NCI-H2196 treated with DMSO at 0.1 percent for 48 hours (cell line): ENCODE data around the gene SIK3.

Source experiments
- DNase-seq: peaks from one replicate; lab custom pipeline; 2025; ENCODE audit not compliant: unreplicated experiment; lab: John Stamatoyannopoulos, UW

The SIK3 gene

DNA sequence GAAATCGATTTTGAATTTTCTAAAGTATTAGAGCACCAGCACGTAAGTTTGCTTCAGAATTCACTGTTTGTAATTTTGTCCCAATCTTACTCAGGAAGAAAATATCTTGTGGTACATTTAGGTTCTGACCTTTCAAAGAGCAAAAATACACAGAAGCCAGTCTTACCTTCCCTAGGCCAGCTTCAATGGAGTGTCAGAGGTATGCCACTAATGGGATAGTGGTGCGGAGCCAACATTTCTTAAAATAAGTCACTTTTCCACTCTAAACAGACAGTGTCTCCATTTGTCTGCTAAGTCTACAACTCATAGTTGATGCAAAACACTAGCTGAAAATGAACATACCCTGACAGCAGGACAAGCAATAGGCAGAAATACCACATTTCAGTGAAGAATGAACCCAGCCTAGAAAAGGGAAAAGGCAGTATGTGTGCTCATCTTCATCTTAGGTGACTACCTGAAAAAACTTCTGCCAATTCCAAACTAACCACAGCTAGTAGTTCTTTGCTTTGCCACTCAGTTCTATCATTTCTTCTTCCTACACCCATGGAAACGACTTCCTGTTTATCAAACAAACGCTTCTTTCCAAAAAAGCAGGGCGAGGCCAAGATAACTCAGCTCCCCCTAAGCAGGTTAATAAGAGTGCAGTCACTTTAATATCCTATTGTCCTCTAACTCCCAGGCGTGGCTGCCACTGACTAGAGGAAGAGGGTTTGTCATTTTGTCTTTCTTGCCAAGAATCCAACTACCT lies 166.8 kb downstream of the SIK3 start:
- no peak for DNase-seq

DNA sequence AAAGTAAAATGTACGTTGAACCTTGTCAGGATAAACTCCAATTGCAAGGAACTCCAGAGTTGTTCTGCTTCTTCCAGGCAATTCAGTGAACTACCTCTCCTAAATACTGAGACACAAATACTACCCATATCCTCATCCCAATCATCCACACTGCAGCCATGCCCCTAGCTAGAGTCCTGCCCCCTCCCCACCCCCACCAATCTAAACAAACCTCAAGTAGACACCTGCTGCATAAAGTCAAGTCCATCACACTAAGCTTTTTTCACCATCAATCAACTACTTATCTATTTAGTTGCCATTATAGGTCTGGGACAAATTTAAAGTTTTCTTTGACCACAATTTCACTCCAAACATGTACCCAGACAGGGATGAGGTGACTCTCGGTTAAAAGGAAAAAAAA lies 167.6 kb downstream of the SIK3 start:
- DNase-seq: no peak

DNA sequence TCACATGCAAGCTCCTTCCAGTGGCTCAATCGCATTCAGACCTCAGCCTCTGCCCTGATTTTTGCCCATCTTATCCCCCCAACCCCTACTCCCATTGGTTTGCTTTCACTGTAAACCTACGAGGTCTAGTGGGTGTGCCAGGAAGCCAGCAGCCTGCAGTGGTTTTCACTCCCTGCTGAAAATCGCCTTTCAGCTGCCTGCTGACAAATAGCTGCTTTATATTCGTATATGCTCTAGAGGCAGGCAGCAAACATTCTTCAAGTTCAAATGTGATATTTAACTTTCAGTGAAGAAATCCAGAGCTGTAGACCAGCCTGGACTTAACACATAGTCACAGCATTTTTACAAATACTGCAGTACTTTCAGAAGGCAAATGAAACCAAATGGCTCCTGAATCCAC lies 168.1 kb downstream of the SIK3 start:
- DNase-seq: no peak

DNA sequence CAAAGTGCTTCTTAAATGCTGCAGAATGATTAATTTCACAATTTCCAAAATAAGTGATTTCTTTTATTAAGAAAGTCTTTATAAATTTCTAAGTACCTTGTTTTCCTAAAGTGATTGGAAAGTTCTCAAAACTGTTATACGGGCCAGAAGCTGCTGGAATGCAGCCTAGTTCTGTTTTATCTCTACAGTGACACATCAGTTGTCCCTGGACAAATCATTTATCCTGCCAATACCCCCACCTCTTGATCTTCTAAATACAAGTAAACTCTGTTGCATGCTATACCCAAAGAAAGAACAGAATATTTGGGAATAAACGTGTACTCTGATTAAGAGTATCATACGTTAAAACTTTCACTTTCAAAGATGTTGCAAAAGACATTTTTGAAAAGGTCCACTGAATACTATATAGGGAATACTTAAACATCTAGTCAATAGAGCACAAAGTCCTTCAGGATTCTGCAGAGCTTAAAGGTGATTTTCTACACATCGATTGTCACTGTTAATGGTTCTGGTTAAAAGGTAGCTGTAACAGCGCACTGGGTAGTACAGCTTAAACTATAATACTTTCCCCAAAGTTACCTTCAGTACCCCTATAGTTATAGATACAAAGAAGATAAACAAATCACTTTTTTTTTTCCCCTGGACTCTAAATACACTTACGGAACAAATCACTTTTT lies 168.7 kb downstream of the SIK3 start:
- DNase-seq: no peak

DNA sequence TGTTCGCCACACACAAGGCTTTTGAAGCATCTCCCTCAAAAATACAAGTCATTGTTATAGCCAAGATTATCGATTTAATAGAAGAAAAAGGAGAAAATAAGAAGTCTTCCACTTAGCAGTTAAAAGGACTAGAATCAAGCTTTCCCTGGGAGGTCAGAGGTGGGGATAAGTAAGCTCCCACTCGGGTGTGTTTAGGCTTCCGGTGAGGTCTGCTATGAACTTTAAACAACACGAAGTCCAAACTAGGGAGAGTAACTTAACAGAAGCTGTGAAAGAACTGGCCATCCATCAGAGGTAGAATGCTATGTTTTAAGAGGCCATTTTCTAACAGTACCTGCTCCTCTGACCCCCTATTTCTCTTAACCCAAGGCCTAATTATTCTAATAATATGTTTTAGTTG lies 169.4 kb downstream of the SIK3 start:
- no peak for DNase-seq

DNA sequence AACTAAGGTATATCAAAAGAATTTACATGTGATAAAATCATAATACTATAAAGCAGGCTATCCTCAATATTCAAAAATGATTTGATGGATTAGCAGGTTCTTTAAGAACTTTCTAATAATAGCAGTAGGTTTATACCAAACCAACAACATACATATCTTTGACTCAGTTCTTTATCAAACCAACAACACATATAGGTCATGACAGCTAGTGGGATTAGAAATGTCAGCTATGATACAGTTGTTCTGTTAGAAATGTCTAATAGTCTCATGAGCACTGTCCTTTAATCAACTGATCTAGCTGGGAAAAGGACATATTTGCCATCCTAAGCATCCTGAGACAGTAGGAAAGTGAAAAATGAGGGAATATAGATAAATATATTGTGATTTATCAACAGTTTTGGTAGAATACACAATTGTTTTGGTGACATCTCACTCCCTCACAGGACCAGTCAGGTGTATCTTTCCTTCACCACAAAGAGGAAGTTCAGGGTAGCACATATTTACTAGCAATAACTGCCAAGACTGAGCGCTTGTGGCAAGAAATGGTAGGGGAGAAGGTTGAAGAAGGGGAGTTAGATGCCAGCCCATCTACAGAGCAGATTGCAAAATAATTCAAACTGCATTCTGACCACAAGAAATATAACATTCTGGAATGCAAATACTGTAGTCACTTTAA lies 170.0 kb downstream of the SIK3 start:
- no peak for DNase-seq

DNA sequence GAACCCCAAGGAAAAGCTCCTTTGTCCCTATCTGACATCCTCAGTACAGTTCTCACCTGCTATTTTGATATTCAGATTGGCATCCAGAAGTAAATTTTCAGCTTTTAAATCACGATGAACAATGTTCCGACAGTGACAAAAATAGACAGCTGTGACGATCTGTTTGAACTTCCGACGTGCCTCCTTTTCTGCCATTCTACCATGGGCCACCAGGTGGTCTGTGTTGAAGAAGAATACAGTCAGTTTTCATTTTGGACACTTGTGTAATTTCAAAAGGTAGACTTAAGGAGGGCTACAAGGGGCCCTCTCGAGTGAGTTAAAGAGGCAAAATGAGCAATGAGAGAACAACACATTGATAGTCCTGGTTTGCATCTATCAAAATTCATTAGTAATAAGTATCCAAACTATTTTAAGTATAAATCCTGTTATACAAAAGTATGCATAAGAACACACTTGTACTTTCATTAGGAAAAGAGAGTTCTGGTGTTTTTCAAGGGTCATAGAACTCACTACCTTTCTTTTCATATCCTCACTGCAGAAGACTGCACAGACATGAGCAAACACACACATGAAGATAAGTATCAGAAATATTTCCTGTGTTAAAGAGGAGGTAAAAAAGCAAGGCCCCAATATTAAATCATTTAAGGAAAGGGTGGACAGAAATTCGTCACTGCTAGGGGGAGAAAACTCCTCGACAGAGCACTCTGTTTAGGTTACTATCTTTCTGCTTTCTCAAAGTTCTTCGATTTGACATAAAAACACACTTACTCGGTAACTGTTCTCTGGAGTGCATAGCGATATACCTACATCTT lies 170.9 kb downstream of the SIK3 start:
- DNase-seq: no peak

DNA sequence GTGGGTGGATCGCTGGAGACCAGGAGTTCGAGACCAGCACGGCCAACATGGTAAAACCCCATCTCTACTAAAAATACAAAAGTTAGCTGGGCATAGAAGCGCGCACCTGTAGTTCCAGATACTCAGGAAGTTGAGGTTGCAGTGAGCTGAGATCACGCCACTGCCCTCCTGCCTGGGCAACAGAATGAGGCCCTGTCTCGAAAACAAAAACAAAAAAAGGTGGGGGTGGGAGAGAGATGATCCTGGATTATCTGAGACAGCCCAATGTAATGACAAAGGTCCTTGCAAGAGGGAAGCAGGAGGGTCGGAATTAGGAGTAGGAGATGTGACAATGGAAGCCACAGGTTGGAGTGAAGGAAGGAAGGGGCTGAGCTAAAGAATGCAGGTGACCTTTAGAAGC lies 173.2 kb downstream of the SIK3 start:
- no peak for DNase-seq

DNA sequence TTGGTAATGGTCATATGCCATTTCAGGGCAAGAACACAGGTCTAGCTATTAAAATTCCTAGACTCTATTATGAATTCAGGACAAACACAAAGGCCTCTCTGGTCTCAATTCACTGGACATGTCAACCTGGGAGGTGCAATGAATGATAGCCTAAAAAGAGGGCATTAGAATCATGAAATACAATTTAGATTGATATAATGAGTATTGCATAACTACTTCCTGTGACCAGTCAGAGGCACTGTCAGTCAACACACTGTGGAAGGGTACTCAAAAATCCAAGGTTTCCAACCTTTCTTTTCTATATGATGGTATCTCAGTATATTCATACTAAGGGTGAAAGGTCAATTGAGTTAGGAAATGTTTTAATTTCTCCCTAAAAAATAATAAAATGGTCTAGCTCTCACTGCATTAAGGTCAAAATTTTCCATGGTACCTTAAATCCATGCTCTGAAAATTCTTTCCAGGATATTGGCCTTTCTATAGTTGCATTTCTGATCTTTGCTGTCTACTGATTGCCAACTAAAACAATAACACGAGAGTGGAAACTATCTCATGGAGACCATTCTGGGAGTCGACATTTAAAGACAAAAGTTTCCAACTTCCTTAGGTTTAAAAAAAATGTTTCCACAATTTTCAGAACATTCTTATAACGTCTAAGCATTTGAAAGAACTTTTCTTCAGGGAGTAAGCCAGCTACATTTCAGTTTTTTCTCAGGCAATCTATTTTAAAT lies 179.1 kb downstream of the SIK3 start:
- DNase-seq: no peak

DNA sequence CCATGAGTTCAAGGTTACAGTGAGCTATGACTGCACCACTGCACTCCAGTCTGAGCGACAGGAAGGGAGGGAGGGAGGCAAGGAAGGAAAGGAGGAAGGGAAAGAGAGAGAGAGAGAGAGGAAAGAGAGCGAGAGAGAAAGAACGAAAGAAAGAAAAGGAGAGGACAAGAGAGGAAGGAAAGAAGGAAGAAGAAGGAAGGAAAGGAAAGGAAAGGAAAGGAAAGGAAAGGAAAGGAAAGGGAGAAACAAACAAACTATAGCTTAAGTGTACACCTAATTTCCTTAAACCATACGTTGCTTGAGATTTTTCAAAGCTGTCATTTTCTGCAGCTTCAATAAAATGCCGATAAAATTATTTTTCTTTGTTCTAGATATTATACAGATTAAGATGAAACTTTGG lies 180.6 kb downstream of the SIK3 start:
- no peak for DNase-seq

DNA sequence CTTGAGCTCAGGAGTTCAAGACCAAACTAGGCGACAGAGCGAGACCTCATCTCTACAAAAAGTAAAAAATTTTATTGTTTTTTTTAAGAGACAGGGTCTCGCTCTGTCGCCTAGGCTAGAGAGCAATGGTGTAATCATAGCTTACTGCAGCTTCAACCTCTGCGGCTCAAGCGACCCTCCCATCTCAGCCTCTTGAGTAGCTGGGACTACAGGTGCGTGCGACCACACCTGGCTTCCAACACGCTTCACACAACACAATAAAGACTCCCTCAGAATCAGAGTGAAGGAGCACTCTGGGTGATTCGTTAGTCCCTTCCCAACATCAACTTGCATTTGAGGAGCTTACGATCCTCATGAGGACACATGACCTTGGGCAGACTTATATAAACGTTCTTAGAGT lies 181.3 kb downstream of the SIK3 start:
- DNase-seq: no peak

DNA sequence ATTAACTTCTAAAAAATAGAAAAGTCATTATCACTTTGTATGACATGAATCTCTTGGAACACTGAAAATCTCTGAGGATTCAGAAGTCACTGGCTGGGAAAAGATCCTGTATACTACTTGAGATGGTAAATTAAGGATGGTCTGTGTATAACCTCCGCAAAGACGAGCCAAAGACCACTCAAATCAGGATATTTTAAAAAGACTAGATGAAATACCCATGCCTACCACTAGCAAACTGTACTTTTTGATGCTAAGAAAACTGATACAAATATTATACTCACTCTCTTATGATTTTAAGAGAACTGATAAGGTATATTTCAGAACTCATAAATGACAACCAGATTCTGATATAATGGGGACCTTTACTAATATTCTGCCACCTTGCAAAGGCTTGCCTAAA lies 182.2 kb downstream of the SIK3 start:
- no peak for DNase-seq

DNA sequence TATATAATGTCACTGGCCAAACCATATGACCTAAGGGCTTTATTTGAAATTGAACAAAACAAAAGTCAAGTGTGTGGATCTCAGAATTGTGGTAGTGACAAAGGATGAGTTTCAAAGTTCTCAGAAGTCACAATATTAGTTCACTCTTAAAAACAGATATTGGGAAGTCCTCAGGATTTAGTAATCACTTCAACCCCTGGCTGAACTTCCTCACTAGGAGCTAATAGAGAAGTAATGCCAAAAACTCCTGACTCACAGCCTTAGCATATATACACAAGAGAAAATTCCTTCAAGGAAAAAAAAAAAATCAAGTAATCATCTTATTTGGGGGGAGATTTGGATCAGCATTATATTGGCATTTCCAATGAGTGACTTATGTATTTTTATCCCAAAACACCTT lies 185.2 kb downstream of the SIK3 start:
- no peak for DNase-seq

DNA sequence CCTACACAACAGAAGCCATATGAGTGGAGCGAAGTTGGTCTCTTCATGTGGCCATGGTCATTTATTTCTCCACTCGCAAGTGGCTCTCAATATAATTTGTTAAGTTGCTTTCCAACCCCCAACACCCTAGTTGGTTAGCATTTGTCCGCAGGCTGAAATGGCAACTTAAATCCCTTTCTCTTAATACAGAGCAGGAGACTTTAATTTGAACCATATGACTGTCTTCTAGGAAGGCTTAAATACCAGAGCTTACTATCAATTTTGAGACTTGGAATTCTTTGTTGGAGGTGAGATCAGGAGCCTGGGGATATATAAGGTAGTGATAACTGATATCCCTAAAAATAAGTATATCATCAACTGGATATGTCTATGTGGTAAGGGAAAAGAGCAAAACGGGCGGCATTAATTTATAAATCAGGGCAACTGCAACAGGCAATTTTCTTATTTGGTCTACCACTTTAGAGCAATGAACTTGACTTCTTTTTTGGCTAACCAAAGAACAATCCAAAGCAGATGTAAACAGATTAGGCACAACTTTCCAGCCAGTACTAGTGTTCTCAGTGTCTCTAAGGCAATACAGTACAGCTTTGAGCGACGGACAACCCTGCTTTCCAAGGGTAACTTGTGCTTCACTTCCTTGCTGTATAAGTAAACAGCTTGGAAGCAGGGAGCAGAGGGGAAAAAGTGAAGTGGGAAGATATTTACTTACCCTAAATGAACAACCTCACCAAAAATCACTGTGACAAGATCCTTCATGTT lies 186.1 kb downstream of the SIK3 start:
- no peak for DNase-seq

DNA sequence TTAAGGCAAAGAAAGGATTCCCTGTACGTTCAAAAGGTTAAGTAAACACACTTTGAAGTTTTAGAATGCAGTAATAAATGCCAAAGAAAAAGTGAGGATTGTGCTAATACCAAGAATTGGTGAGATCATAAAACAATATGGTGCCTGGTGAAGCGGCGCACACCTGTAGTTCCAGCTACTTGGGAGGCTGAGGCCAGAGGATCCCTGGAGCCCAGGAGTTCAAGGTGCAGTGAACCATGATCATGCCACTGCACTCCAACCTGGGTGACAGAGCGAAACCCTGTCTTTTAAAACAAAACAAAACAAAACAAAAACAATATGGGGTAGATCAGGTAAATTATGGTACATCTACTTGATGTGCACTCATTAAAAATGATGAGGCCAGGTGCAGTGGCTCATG lies 187.4 kb downstream of the SIK3 start:
- no peak for DNase-seq

DNA sequence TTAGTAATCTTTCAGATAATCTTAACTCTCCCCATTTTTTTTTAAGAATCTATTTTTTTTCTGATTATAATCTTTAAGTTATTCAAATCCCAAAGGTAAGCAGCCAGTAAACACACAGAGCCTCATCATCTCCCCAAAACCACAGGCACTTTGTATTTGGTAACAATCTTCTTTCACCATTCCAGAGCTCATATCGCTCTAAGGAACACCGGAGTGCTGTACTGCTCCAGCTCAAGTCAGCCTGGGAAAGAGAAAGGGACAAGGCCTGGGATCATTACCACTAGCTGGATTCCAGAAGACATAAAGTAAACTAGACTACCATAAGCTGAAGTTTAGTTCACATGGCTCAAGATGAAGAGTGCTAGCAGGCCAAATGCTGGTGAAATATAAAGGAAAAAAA lies 187.8 kb downstream of the SIK3 start:
- DNase-seq: no peak

DNA sequence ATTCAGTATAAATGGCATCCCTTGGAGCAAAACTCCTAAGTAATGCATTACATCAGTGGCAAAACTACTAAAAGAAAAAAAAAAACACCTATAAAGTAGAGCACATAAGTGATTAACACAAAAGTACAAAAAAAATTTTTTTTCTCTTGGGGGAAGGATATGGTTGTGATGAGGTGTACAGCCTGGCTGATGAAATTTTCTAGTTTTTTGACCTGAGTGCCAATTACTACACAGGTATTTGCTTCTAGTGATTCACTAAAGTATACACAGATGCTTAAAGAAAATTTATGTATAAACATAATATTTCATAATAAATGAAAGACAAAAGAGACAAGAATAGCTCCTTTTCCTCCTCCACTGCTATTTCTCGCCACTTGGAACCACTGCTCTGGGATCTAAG lies 189.0 kb downstream of the SIK3 start:
- DNase-seq: no peak

DNA sequence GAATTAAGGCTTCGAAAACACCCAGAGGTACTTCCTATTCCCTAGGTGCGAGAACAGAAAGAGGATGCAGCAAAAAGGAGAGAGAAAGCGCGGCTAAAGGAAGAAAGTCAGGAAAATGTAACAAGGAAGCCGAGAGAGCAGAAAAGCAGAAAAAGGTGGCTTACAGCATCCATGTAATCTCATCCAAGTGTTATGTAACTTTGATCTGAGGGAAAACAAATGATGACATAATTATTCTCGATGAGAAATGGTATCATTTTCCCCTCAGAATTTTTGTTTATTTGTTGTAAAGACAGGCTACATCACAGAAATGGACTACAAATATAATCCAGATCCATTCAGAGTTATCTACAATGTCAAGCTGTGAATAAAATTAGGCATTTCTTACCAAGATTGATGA lies 191.7 kb downstream of the SIK3 start:
- DNase-seq: no peak

DNA sequence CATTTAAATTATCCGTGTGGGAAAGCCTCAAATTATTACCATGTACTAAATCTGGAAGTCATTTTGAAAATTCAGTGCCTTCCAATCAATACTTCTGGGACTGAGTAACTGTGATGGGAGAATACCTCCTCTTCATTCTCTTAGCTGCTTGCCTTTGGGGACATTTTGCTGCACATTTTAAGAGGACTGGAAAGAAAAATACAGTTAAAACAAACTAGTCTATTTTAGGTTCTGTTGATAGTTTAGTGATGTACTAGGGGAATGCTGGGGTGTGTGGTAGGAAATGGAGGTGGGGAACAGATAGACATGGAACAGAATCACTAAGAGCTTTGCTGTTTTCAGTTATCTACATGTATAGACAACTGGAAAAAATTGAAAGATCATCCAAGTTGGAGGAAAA lies 195.1 kb downstream of the SIK3 start:
- no peak for DNase-seq
